ENCODE data around the gene KY. TPM values are rescaled to one million over a fixed set of nuclear protein-coding genes. Genes with fewer than 3 reads are reported as not detected.
"Not testable (repeated sequence)": the region's sequence is repeated elsewhere in the genome, so short reads cannot be mapped to it uniquely, and the experiment has no call there.

KY gene
- polyA plus RNA-seq, 1 donor, result 73.0 TPM

- DNase-seq (ENCODE audit: low read depth), result no peak
Measured at GRCh38 chr3:134602440-134602814, 48.4 kb downstream of the KY start.

DNA sequence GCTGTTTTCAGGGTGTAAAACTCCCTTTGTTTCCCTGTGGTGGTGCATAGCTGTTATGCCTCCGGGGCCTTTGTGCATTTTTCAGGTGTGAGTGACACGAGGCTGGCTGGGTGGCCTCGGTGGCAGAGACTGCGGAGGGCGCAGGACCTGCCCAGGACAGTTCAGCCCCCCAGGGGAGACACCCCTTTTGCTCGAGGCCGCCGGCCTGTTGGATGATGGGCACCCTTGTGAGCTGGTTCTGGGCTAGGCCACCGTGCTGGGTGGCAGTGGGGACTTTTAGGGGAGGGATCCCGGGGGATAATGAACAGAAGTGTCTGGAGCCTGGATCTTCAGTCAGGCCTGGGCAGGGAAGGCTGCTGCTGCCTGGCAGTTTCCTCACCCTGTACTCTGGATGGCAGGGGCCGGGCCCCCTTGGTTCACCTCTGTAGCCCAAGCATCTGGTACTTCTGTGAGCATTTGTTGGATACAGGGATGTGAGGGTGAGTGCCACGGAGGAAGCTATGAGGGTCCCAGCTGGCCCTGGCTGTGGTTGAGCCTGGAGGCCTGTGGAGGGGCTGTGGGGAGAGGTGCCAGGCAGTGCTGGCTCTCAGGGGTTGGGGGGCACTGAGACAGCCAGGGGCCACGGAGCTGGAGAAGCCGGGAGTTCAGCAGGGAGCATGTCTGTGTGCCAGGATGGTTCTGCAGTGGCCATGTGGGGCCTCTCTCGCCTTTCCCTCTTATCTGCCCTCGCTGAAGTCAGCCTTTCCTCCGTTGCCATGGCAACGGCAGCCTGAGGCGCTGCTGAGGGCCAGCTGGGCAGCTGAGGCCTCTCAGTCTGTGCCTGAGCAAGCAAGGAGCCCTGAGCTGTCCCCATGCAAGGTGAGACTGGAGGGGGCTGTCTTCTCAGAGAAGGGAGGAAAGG is 49.0 kb downstream of the KY start:
- DNase-seq (ENCODE audit: low read depth), result no peak

DNA sequence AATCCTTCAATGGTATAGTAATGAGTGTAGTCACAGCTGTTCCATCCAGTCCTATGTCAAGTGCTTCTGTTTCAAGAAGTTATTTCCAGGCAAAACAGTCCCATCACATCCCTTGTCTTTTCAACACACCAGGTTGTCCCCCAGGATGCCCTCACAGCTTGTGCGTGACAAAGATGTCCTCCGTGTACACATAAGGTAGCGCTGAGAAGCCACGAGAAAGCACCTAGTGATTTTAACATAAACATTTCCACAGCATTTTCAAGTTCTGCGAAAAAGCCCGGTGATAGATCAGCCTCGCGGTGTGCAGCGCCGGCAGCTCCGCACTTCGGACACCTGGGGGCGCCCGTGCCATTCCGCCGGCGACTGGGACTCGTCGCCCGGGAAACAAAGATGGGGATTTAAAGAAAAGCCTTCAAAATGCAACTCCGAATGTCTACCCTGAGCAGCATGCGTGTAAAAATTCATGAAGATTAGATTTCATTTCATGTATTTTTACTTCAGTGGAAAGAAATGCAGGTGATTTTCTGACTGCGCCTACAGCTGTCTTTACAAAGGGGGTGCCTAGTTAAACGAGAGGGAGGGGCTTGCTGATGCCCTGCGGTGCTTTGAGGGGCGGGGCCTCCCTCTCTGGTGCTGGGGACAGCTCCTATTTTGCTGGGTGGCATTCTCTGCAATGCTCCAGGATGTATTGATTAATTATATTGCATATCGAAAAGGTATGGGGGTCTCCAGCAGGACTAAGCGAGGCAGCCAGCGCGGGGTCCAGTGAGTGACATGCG is 49.9 kb downstream of the KY start:
- DNase-seq (ENCODE audit: low read depth), result no peak

- DNase-seq (ENCODE audit: low read depth), result no peak
Measured at GRCh38 chr3:134600206-134600605, 50.6 kb downstream of the KY start.

GRCh38 chr3:134598763-134599545 is 51.9 kb downstream of the KY start:
- no peak for DNase-seq (ENCODE audit: low read depth)

GRCh38 chr3:134597390-134597970 is 53.3 kb downstream of the KY start:
- DNase-seq (ENCODE audit: low read depth), result no peak

DNA sequence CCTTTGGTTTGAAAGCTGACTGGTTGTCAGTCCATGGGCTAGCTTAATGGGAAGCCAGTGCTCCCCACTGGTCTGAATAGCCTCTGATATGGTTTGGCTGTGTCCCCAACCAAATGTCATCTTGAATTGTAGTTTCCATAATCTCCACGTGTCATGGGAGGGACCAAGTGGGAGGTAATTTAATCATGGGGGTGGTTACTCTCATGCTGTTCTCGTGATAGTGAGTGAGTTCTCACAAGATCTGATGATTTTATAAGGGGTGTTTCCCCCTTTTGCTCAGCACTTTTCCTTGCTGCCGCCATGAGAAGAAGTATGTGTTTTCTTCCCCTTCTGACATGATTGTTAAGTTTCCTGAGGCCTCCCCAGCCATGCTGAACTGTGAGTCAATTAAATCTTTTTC is 55.8 kb downstream of the KY start:
- DNase-seq (ENCODE audit: low read depth), result not testable (repeated sequence)

GRCh38 chr3:134594331-134594741 is 56.5 kb downstream of the KY start:
- no peak for DNase-seq (ENCODE audit: low read depth)

DNA sequence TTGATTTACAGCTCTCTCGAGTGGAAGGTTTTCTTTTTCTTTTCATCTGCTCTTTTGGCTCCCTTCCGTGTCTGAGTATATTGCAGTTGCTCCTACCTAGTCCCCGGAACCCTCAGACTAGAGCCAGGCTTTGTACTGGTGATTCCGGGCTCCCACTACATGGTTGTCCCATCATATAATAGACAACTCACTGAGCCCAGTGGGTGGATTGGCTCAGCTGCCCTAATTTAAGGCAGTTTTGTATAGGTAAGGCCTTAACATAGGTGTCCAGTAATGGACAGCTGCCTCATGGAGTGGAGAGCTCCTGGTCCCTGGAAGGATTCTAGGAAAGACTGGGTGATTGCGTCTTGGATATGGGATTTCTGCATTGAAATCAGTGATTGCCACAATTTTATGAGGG is 58.0 kb downstream of the KY start:
- no peak for DNase-seq (ENCODE audit: low read depth)

DNA sequence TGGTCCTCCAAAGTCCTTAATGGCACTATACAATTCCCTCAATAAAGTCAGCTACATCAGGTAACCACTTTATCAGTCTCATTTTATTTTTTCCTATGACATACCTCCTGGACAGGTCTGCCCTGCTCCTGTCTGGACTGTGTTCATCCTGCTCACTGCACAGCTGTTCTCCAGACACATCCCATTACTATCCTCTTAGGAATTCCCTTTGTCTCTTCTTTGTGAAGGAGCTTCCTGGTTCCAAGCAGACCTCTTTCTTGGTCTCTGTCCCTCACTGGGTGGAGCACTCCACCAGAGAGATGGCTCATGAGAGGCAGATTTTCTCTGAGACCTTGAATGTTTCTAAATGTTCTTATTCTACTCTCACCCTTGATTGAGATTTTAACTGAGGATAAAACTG is 60.1 kb downstream of the KY start:
- DNase-seq (ENCODE audit: low read depth), result no peak

DNA sequence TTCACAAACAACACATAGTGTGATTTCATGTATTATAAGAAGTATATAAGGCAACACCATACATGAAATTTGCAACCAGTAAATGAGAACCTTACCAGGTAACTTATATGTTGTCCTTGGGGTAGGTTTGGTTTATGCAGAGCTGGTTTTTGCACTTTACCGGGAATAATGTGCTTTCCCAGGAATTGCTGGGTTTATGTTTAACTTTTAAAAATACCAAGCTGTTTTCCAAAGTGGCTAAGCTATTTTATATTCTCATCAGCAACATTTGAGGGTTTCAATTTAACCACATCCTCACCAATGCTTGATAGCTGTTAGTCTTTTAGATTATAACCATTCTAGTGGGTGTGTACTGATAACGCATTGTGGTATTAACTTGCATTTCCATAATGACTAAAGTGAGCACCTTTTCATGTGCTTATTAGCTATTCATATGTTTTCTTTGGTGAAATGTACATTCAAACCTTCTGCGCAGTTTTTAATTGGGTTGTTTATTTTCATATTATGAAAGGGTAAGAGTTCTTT is 71.6 kb downstream of the KY start:
- no peak for DNase-seq (ENCODE audit: low read depth)

- no peak for DNase-seq (ENCODE audit: low read depth)
Measured at GRCh38 chr3:134576831-134577230, 74.0 kb downstream of the KY start.

DNA sequence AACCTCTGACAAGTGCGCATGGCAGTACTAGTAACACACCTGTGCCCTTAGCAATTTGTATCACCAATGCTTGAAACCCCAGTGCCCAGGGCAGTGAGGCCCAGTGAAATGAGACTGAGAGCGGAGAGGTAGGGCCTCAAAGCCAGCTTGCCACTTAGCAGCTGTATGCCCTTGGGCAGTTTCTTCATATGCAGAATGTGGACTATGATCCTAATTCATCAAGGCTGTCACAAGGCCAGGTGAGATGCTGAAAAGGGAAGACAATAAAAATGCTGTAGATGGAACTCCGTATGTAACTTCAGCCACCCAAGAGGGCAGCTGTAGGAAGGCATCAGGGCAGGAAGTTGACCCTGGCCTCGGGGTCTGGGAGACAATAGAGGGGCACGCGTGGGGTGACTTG is 74.4 kb downstream of the KY start:
- no peak for DNase-seq (ENCODE audit: low read depth)

GRCh38 chr3:134569899-134570298 is 80.9 kb downstream of the KY start:
- not testable (repeated sequence) for DNase-seq (ENCODE audit: low read depth)

DNA sequence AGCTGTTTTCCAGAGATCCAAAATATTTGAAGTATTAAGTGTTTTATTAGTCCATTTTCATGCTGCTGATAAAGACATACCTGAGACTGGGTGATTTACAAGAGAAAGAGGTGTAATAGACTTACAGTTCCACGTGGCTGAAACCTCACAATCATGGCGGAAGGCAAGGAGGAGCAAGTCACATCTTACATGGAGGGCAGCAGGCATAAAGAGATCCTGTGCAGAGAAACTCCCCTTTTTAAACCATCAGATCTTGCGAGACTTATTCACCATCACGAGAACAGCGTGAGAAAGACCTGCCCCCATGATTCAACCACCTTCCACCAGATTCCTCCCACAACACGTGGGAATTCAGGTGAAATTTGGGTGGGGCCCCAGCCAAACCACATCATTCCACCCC is 82.0 kb downstream of the KY start:
- no peak for DNase-seq (ENCODE audit: low read depth)

GRCh38 chr3:134567605-134568004 is 83.2 kb downstream of the KY start:
- no peak for DNase-seq (ENCODE audit: low read depth)

DNA sequence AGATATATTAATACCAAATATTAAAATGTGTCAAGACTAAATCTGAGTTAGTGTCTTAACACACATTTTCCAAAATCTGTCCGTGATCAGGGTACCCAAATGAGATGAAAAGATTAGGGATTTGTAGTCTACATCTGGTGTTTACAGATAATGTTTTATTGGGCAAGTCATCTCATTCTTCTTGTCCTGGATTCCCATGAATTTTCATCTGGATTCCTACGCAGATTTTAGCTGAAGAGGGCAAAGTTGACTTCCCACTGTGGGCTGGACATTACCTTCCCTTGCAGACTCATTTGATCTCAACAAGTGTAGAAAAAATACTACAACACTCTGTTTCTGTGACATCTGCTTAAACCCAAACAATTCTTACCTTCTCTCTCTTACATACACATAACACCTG is 85.8 kb downstream of the KY start:
- DNase-seq (ENCODE audit: low read depth), result no peak

DNA sequence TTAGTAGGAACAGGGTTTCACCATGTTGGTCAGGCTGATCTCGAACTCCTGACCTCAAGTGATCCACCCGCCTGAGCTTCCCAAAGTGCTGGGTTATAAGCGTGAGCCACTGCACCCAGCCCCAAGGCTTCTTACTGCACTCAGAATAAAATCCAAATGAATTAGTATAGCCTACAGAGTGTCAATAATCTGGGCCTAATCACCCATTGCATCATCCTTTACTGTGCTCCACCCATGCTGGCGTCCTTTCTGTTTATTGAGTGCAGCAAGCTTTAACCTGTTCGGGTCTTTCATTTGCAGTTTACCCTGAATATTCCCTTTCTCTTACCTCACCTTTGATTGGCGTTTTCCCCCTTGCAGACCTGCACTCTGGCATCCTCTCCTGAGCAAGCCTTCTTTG is 87.2 kb downstream of the KY start:
- DNase-seq (ENCODE audit: low read depth), result no peak

DNA sequence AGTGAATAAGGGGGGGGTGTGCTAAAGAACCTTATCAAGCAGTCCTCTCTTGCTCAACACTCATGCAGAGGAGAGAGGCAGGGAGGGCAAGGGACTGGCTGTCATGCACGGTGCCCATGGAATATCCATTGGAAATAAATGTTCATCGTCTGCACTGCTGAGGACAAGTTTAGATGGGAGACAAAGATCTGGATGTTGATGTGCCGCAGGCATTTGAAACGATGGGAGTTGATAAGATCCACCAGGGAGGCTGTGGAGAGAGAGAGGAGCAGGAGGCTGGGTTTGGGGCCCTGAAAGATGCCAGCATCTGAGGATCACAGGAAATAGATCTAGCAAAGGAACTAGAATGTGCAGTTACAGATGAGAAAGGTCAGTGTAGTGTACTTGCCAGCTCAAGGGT is 88.8 kb downstream of the KY start:
- DNase-seq (ENCODE audit: low read depth), result no peak

DNA sequence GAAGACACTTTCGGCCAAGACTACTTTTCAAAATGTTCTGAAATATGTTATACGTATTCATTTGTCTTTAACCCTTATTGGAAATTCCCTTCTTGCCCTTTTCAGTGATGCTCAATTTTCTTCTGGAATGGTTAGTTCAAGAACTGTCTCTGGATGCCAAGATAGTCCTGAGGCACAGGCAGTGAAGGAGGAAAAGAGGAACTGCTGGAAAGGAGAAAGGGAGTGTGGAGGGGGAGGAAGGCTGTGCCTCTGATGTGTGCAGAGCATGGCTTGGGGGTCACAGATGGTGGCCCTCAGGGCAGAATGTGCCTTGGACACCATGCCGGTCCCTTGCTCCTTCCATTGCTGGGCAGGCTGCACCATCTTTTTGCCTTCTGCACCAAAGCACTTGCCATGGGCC is 91.2 kb downstream of the KY start:
- no peak for DNase-seq (ENCODE audit: low read depth)
